Esophagus muscularis mucosa (tissue), 4 donors: Measurements from ENCODE around the gene ENPP3.

ENCODE experiments used
- EP300 ChIP-seq: sonication (generic); formaldehyde crosslinking; IDR thresholded peaks from one replicate; pipeline ENCODE4 v1.6.1; 2017; ENCODE audit warnings: antibody characterized with exemption
- POLR2A ChIP-seq: fragments of 450-650 bp; IDR thresholded peaks from one replicate; pipeline ENCODE4 v1.6.1; 2017; ENCODE audit warnings: antibody characterized with exemption, moderate library complexity, mild to moderate bottlenecking, low read depth
- POLR2AphosphoS5 ChIP-seq, 2 donors: sonication (generic); formaldehyde crosslinking; IDR thresholded peaks; one replicate each; pipeline ENCODE4 v1.6.1; 2017; ENCODE audit warnings: antibody characterized with exemption in 2 of 2
- TF ChIP-seq, protein P1 (sequence below), 3 experiments: fragments of 200-600 bp in 2 of 3; fragments of 450-650 bp in 1 of 3; sonication (generic) in 2 of 3; IDR thresholded peaks; one replicate each; pipeline ENCODE4 v1.5.1; 2017 to 2019; ENCODE audit warnings: antibody characterized with exemption in 3 of 3, mild to moderate bottlenecking in 2 of 3, moderate library complexity in 1 of 3

DNA sequence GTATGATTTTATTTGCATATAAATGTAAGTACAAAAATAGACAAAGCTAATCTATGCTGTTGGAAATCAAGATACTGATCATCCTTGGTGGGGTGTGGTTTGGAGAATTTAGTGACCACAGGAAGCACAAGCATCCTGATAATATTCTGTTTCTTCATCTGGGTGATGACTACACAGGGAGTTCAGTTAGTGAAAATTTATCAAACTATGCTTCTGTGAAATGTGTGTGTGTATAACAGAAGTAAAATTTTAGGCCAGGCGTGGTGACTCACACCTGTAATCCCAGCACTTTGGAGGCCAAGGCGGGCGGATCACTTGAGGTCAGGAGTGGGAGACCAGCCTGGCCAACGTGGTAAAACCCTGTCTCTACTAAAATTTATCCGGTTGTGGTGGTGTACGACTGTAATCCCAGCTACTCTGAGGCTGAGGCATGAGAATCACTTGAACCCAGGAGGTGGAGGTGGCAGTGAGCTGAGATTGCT is 20.6 kb downstream of the ENPP3 start:
- TF ChIP-seq, protein P1, sequence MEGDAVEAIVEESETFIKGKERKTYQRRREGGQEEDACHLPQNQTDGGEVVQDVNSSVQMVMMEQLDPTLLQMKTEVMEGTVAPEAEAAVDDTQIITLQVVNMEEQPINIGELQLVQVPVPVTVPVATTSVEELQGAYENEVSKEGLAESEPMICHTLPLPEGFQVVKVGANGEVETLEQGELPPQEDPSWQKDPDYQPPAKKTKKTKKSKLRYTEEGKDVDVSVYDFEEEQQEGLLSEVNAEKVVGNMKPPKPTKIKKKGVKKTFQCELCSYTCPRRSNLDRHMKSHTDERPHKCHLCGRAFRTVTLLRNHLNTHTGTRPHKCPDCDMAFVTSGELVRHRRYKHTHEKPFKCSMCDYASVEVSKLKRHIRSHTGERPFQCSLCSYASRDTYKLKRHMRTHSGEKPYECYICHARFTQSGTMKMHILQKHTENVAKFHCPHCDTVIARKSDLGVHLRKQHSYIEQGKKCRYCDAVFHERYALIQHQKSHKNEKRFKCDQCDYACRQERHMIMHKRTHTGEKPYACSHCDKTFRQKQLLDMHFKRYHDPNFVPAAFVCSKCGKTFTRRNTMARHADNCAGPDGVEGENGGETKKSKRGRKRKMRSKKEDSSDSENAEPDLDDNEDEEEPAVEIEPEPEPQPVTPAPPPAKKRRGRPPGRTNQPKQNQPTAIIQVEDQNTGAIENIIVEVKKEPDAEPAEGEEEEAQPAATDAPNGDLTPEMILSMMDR (IDR thresholded peaks at IDR 0.05): no peak
- no peak for TF ChIP-seq POLR2A
- TF ChIP-seq POLR2AphosphoS5 (IDR thresholded peaks at IDR 0.05): no peak
- no peak for TF ChIP-seq EP300
